CD14-positive monocyte (primary cell): ENCODE measurements around the gene ASS1. TPM values are rescaled to one million over a fixed set of nuclear protein-coding genes. Genes with fewer than 3 reads are reported as not detected.

Source experiments
- DNase-seq, 3 donors: peaks; one replicate each; pipeline ENCODE4 v3.0.0-alpha.2; 2011 to 2022
- H2AFZ ChIP-seq: 2 replicates; pipeline ENCODE4 v1.6.0; 2012; ENCODE audit warnings: mild to moderate bottlenecking, low read depth, low read length, inconsistent platforms; ENCODE audit not compliant: insufficient read depth, poor library complexity, severe bottlenecking
- H3K27ac ChIP-seq, 2 donors: 1 replicate in 1 of 2; 2 replicates in 1 of 2; pipeline ENCODE4 v1.5.1; 2012 to 2013; ENCODE audit warnings: low read length in 2 of 2, control low read depth in 1 of 2, inconsistent platforms in 1 of 2, low read depth in 1 of 2, mild to moderate bottlenecking in 1 of 2
- H3K27me3 ChIP-seq, 2 donors: one replicate each; pipeline versions ENCODE4 v1.6.0 to v1.6.1; 2011 to 2013; ENCODE audit warnings: low read length in 2 of 2; ENCODE audit not compliant: control insufficient read depth in 2 of 2, insufficient read depth in 2 of 2
- H3K36me3 ChIP-seq, 2 donors: replicated peaks in 1 of 2; 1 replicate in 1 of 2; 2 replicates in 1 of 2; pipeline versions ENCODE4 v1.5.1 to v1.6.1; 2012 to 2013; ENCODE audit warnings: low read length in 2 of 2, control low read depth in 1 of 2, inconsistent platforms in 1 of 2, mild to moderate bottlenecking in 1 of 2; ENCODE audit not compliant: insufficient read depth in 2 of 2, control insufficient read depth in 1 of 2
- H3K4me1 ChIP-seq, 2 donors: 1 replicate in 1 of 2; 2 replicates in 1 of 2; pipeline versions ENCODE4 v1.5.1 to v1.6.1; 2012 to 2013; ENCODE audit warnings: low read length in 2 of 2, control low read depth in 1 of 2, inconsistent platforms in 1 of 2, mild to moderate bottlenecking in 1 of 2, moderate library complexity in 1 of 2; ENCODE audit not compliant: insufficient read depth in 2 of 2, control insufficient read depth in 1 of 2
- H3K4me2 ChIP-seq: replicated peaks from 2 replicates; pipeline ENCODE3; 2012; ENCODE audit warnings: low read length, moderate library complexity, mild to moderate bottlenecking; ENCODE audit not compliant: poor library complexity, severe bottlenecking; ENCODE audit errors: extremely low read depth
- H3K4me3 ChIP-seq, 3 experiments: fragments of 200-600 bp in 1 of 3; sonication (generic) in 1 of 3; replicated peaks in 1 of 3; 1 replicate in 2 of 3; 2 replicates in 1 of 3; pipeline ENCODE4 v1.5.1; 2011 to 2013; ENCODE audit warnings: low read length in 3 of 3, mild to moderate bottlenecking in 3 of 3, control low read depth in 2 of 3, low read depth in 2 of 3, inconsistent platforms in 1 of 3, moderate library complexity in 1 of 3
- H3K79me2 ChIP-seq: 2 replicates; pipeline ENCODE4 v1.6.0; 2012; ENCODE audit warnings: mild to moderate bottlenecking, control low read depth, inconsistent platforms, low read length, moderate library complexity; ENCODE audit not compliant: insufficient read depth
- H3K9ac ChIP-seq: 2 replicates; pipeline ENCODE4 v1.6.0; 2017; ENCODE audit warnings: low read length, mild to moderate bottlenecking; ENCODE audit not compliant: insufficient read depth, poor library complexity, severe bottlenecking
- H3K9me3 ChIP-seq, 2 donors: replicated peaks in 1 of 2; 1 replicate in 1 of 2; 2 replicates in 1 of 2; pipeline versions ENCODE4 v1.5.1 to v1.6.1; 2012 to 2013; ENCODE audit warnings: low read length in 2 of 2, control low read depth in 1 of 2; ENCODE audit not compliant: control insufficient read depth in 1 of 2, insufficient read depth in 1 of 2
- H4K20me1 ChIP-seq: 2 replicates; pipeline ENCODE4 v1.6.0; 2012; ENCODE audit warnings: mild to moderate bottlenecking, low read length, control low read depth, moderate library complexity; ENCODE audit not compliant: insufficient read depth
- H3K27ac Mint-ChIP-seq, 7 donors: one replicate each; pipeline ENCODE4 v1.8.0; 2020; ENCODE audit warnings: mild to moderate bottlenecking in 7 of 7, mixed read lengths in 7 of 7, moderate library complexity in 6 of 7, inconsistent platforms in 2 of 7
- H3K27me3 Mint-ChIP-seq, 3 donors: one replicate each; pipeline ENCODE4 v1.8.0; 2021 to 2022; ENCODE audit warnings: low read depth in 3 of 3, mild to moderate bottlenecking in 3 of 3, mixed read lengths in 3 of 3, moderate library complexity in 3 of 3, inconsistent platforms in 1 of 3
- H3K36me3 Mint-ChIP-seq, 2 donors: one replicate each; pipeline ENCODE4 v1.8.0; 2020; ENCODE audit warnings: mixed read lengths in 2 of 2, inconsistent platforms in 1 of 2, mild to moderate bottlenecking in 1 of 2
- H3K4me1 Mint-ChIP-seq: one replicate; pipeline ENCODE4 v1.8.0; 2020; ENCODE audit warnings: mild to moderate bottlenecking, mixed read lengths
- H3K4me3 Mint-ChIP-seq, 2 donors: one replicate each; pipeline ENCODE4 v1.8.0; 2020; ENCODE audit warnings: mild to moderate bottlenecking in 2 of 2, mixed read lengths in 2 of 2, moderate library complexity in 1 of 2
- H3K9me3 Mint-ChIP-seq, 7 donors: one replicate each; pipeline ENCODE4 v1.8.0; 2020 to 2022; ENCODE audit warnings: mixed read lengths in 7 of 7, mild to moderate bottlenecking in 6 of 7, moderate library complexity in 6 of 7, inconsistent platforms in 2 of 7
- CTCF ChIP-seq: fragments of 200-600 bp; IDR thresholded peaks from one replicate; pipeline ENCODE4 v1.8.0; 2022; ENCODE audit warnings: antibody characterized with exemption, mild to moderate bottlenecking
- WGBS: methylation state at CpG from one replicate; pipeline ENCODE4 v1.1.5; 2013; ENCODE audit warnings: missing lambda C conversion rate; ENCODE audit not compliant: insufficient coverage; 5-methylcytosine and 5-hydroxymethylcytosine counted together
- intact Hi-C, 2 donors: fragments of 100-400 bp; cut with micrococcal nuclease; formaldehyde crosslinking; loops; one replicate each; pipeline versions ENCODE4 v1.15.0 to v1.15.1; 2023
- polyA plus RNA-seq, 3 donors: library from polyadenylated mRNA; depleted of rRNA in 1 of 3; unstranded in 2 of 3; stranded (reverse) in 1 of 3; fragments of 300-500 nt in 2 of 3; fragments of >200 nt in 1 of 3; fragmentation: Illumina TruSeq in 2 of 3; gene quantifications; 1 replicate in 2 of 3; 2 replicates in 1 of 3; pipeline ENCODE4 v1.2.3, GENCODE V29; 2012 to 2021

Gene ASS1
- polyA plus RNA-seq, 3 donors: not detected

DNA sequence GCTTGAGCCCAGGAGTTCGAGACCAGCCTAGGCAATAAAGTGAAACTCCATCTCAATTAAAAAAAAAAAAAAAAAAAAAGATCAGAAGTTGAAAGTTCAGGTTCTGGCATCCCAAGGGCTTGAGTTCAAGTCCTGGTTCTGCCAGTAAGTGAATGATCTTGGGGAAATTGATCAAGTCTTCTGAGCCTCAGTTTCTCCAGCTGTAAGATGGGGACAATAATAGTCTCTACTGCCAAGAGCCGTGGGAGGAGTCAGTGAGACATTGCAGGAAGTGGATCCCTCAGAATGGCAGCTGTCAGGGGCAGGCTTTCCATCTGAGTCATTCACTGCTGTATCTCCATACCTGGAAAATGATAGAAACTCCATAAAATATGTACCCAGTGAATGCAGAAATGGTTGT is 96.8 kb downstream of the ASS1 start:
- no peak overlapping the region for H3K4me2 ChIP-seq
- no peak for DNase-seq
- Mint-ChIP-seq H3K4me1 (peaks cover 4% of the 10 kb centered on the region), H3K4me3 (no peak overlapping the region), H3K36me3 (no peaks in the 10 kb centered on the region), H3K9me3 (peaks cover 0 to 3% (median 0%) of the 10 kb centered on the region in 7 donors), H3K27me3 (peaks cover 37 to 48% (median 41%) of the 10 kb centered on the region in 3 donors), H3K27ac (no peak overlapping the region)
- peaks cover 12 to 32% of the 10 kb centered on the region in 2 donors for H3K27me3 ChIP-seq
- H3K79me2 ChIP-seq: no peaks in the 10 kb centered on the region
- no peak overlapping the region for H3K4me3 ChIP-seq
- no peaks in the 10 kb centered on the region for H3K4me1 ChIP-seq
- no peak overlapping the region for H2AFZ ChIP-seq
- no peak overlapping the region for H3K9ac ChIP-seq
- H4K20me1 ChIP-seq: no peaks in the 10 kb centered on the region
- no peaks in the 10 kb centered on the region for H3K9me3 ChIP-seq
- no peaks in the 10 kb centered on the region for H3K36me3 ChIP-seq
- intact Hi-C loops: no loop called here
- no CpG with 5 or more reads among the region's 2 CpGs for WGBS
- H3K27ac ChIP-seq: no peak overlapping the region
- no peak for TF ChIP-seq CTCF

GRCh38 chr9:130542038-130542437 is 97.3 kb downstream of the ASS1 start:
- H3K4me3 Mint-ChIP-seq: no peak overlapping the region
- H3K4me1 Mint-ChIP-seq: peaks cover 4% of the 10 kb centered on the region
- no peak for TF ChIP-seq CTCF
- no peak overlapping the region for H3K27ac Mint-ChIP-seq
- no peak overlapping the region for H3K4me3 ChIP-seq
- H4K20me1 ChIP-seq: no peaks in the 10 kb centered on the region
- peaks cover 0 to 3% (median 0%) of the 10 kb centered on the region in 7 donors for H3K9me3 Mint-ChIP-seq
- intact Hi-C loops: no loop called here
- H3K4me2 ChIP-seq: no peak overlapping the region
- no peak overlapping the region for H3K9ac ChIP-seq
- no peak for DNase-seq
- H3K9me3 ChIP-seq: no peaks in the 10 kb centered on the region
- no peaks in the 10 kb centered on the region for H3K36me3 Mint-ChIP-seq
- H2AFZ ChIP-seq: no peak overlapping the region
- peaks cover 32 to 43% (median 36%) of the 10 kb centered on the region in 3 donors for H3K27me3 Mint-ChIP-seq
- no peak overlapping the region for H3K27ac ChIP-seq
- H3K36me3 ChIP-seq: no peaks in the 10 kb centered on the region
- 80% methylated on average over 5 of the region's 5 CpGs for WGBS
- H3K79me2 ChIP-seq: no peaks in the 10 kb centered on the region
- peaks cover 8 to 27% of the 10 kb centered on the region in 2 donors for H3K27me3 ChIP-seq
- no peaks in the 10 kb centered on the region for H3K4me1 ChIP-seq
